ENCODE data around the gene GDF7. TPM values are rescaled to one million over a fixed set of nuclear protein-coding genes. Genes with fewer than 3 reads are reported as not detected.

The GDF7 gene
- total RNA-seq, 1 experiment from 2014 or later = 0.04 TPM

DNA sequence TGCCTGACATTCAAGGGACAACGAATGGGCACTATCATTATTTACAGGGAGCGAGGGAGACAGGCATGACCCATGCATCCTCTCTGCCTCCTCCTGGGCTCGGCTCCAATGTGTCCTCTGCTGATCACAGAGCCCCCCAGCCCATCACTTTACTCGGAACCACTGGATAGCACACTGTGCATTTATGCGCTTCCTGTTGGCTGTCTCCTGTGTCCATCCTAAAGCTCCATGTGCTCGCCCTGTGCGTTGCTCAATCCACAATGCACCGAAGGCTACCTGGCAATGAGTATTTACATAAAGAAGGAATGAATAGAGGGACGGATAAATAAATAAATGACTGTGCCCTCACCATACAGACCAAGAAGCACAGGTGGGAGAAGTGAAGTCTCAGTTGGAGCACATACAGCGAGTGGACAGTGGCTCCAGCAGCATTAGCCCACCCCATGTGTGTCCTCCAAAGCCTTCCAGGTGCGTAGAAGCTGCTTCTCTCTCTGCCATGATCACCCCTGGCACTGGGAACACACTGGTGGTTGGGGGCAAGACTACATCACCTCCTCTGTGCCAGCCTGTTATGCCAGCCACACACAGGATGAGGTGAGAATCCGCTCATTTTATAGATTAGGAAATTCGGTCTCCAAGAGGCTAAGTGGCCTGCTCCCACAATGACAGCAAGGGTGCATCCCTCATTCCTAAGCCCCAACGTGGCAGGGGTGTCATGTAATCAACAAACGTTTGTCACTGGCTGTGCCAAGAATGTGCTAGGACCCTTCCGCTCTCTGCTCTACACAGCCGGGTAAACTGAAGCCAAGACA, 2.3 kb upstream of the GDF7 start:
- no peak overlapping the region for H2AK5ac ChIP-seq (ENCODE audit: insufficient read length, low read length)
- H3K14ac ChIP-seq (ENCODE audit: insufficient read depth, low read length) = no peak overlapping the region
- WGBS (ENCODE audit: extremely low coverage, insufficient read length, low lambda C conversion rate) = no CpG with 5 or more reads among the region's 17 CpGs
- H4K5ac ChIP-seq (ENCODE audit: insufficient read length, low read depth, low read length) = no peak overlapping the region
- DNase-seq = peak; percentile 25
- no peak overlapping the region for H2AFZ ChIP-seq (ENCODE audit: low read length)
- Mint-ChIP-seq H3K4me1 (peaks cover 9 to 41% of the 10 kb centered on the region in 2 experiments), H3K9me3 (peaks cover 0 to 2% of the 10 kb centered on the region in 2 experiments; a peak in 2 of 5 replicates), H3K4me3 (peak overlapping the region in 1 of 2 experiments; percentile 73; a peak in 3 of 5 replicates), H3K27ac (no peak overlapping the region), H3K27me3 (ENCODE audit: low read depth) (peaks cover 96% of the 10 kb centered on the region), H3K36me3 (ENCODE audit: insufficient read depth in 1 of 3, low read depth in 3 of 3) (no peaks in the 10 kb centered on the region)
- H3K4me1 ChIP-seq (ENCODE audit: insufficient read depth, low read length) = no peaks in the 10 kb centered on the region
- no peak overlapping the region for H2BK12ac ChIP-seq (ENCODE audit: insufficient read length, low read depth, low read length)
- no peaks in the 10 kb centered on the region for H3K79me1 ChIP-seq (ENCODE audit: insufficient read depth, low read depth, low read length, poor library complexity, severe bottlenecking)
- no peak overlapping the region for H3K18ac ChIP-seq (ENCODE audit: insufficient read length, low read depth, low read length)
- no peak overlapping the region for H4K91ac ChIP-seq (ENCODE audit: insufficient read length, low read depth, low read length)
- no peak overlapping the region for H3K9ac ChIP-seq (ENCODE audit: extremely low read depth, insufficient read length, low read length)
- H3K79me2 ChIP-seq (ENCODE audit: insufficient read depth, low read length) = no peaks in the 10 kb centered on the region
- no peak overlapping the region for H3K56ac ChIP-seq (ENCODE audit: insufficient read length, low read depth, low read length)
- TF ChIP-seq, protein P1, sequence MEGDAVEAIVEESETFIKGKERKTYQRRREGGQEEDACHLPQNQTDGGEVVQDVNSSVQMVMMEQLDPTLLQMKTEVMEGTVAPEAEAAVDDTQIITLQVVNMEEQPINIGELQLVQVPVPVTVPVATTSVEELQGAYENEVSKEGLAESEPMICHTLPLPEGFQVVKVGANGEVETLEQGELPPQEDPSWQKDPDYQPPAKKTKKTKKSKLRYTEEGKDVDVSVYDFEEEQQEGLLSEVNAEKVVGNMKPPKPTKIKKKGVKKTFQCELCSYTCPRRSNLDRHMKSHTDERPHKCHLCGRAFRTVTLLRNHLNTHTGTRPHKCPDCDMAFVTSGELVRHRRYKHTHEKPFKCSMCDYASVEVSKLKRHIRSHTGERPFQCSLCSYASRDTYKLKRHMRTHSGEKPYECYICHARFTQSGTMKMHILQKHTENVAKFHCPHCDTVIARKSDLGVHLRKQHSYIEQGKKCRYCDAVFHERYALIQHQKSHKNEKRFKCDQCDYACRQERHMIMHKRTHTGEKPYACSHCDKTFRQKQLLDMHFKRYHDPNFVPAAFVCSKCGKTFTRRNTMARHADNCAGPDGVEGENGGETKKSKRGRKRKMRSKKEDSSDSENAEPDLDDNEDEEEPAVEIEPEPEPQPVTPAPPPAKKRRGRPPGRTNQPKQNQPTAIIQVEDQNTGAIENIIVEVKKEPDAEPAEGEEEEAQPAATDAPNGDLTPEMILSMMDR (conservative IDR thresholded peaks at IDR 0.05) = no peak
- peaks cover 69% of the 10 kb centered on the region for H3K27me3 ChIP-seq (ENCODE audit: insufficient read depth, low read length)
- no peak overlapping the region for H2BK120ac ChIP-seq (ENCODE audit: low read depth, low read length, poor library complexity, severe bottlenecking)
- H3K4me2 ChIP-seq (ENCODE audit: insufficient read depth, insufficient read length, low read length) = peak overlapping the region; percentile 58
- H3K27ac ChIP-seq (ENCODE audit: insufficient read length, low read depth, low read length) = no peak overlapping the region
- H4K20me1 ChIP-seq (ENCODE audit: control insufficient read depth, insufficient read depth, insufficient read length) = no peaks in the 10 kb centered on the region
- H3K23ac ChIP-seq (ENCODE audit: insufficient read length, low read depth, low read length) = no peak overlapping the region
- H2BK5ac ChIP-seq (ENCODE audit: insufficient read length, low read length) = no peak overlapping the region
- H2BK20ac ChIP-seq (ENCODE audit: low read depth, low read length, poor library complexity, severe bottlenecking) = no peak overlapping the region
- no peaks in the 10 kb centered on the region for H3K9me3 ChIP-seq (ENCODE audit: control insufficient read depth, low read depth, low read length)
- H3T11ph ChIP-seq (ENCODE audit: low read length) = no peak overlapping the region
- H3K23me2 ChIP-seq (ENCODE audit: insufficient read length, low read depth, low read length, poor library complexity, severe bottlenecking) = peaks cover 18% of the 10 kb centered on the region
- H4K8ac ChIP-seq (replicated peaks; ENCODE audit: insufficient read length, low read depth, low read length) = no peak overlapping the region
- H3K4ac ChIP-seq (ENCODE audit: low read depth, low read length) = no peak overlapping the region
- no peak overlapping the region for H2BK15ac ChIP-seq (ENCODE audit: low read depth, low read length)

All from H9 (cell line).